ENCODE measurements around the gene NUP85.
"Not testable (repeated sequence)": the region's sequence is repeated elsewhere in the genome, so short reads cannot be mapped to it uniquely, and the experiment has no call there.

Gene NUP85

GRCh38 chr17:75207050-75207407 lies 1.6 kb downstream of the NUP85 start:
- not testable (repeated sequence) for DNase-seq

GRCh38 chr17:75207760-75208159 lies 2.3 kb downstream of the NUP85 start:
- no peak for DNase-seq

GRCh38 chr17:75208161-75208560 lies 2.7 kb downstream of the NUP85 start:
- DNase-seq, result no peak

- DNase-seq, result no peak
Observed at GRCh38 chr17:75209061-75209460, 3.6 kb downstream of the NUP85 start.

GRCh38 chr17:75218131-75218530 lies 12.7 kb downstream of the NUP85 start:
- DNase-seq, result no peak

GRCh38 chr17:75219815-75220214 lies 14.3 kb downstream of the NUP85 start:
- no peak for DNase-seq

- DNase-seq, result no peak
Observed at GRCh38 chr17:75225016-75225415, 19.5 kb downstream of the NUP85 start.

- no peak for DNase-seq
Observed at GRCh38 chr17:75227729-75228128, 22.2 kb downstream of the NUP85 start.

GRCh38 chr17:75228305-75228704 lies 22.8 kb downstream of the NUP85 start:
- no peak for DNase-seq

- no peak for DNase-seq
Observed at GRCh38 chr17:75228847-75229246, 23.4 kb downstream of the NUP85 start.

- DNase-seq, result no peak
Observed at GRCh38 chr17:75231071-75231470, 25.6 kb downstream of the NUP85 start.

- DNase-seq, result no peak
Observed at GRCh38 chr17:75231741-75232464, 26.4 kb downstream of the NUP85 start.

GRCh38 chr17:75232786-75233185 lies 27.3 kb downstream of the NUP85 start:
- DNase-seq, result no peak

- no peak for DNase-seq
Observed at GRCh38 chr17:75237100-75238014, 31.9 kb downstream of the NUP85 start.

- no peak for DNase-seq
Observed at GRCh38 chr17:75238020-75238580, 32.6 kb downstream of the NUP85 start.

GRCh38 chr17:75238684-75239191 lies 33.3 kb downstream of the NUP85 start:
- DNase-seq, result peak; percentile 76

GRCh38 chr17:75239214-75239613 lies 33.7 kb downstream of the NUP85 start:
- DNase-seq, result no peak

GRCh38 chr17:75239778-75240393 lies 34.4 kb downstream of the NUP85 start:
- no peak for DNase-seq

GRCh38 chr17:75240394-75241142 lies 35.1 kb downstream of the NUP85 start:
- peak; percentile 48 for DNase-seq

GRCh38 chr17:75241143-75241430 lies 35.6 kb downstream of the NUP85 start:
- no peak for DNase-seq

- DNase-seq, result no peak
Observed at GRCh38 chr17:75241502-75241901, 36.0 kb downstream of the NUP85 start.

GRCh38 chr17:75241996-75242460 lies 36.5 kb downstream of the NUP85 start:
- DNase-seq, result peak; percentile 26
